HG02759 (cell line): ENCODE results near the gene LAMB1.

ENCODE experiments used
- ATAC-seq: cut with Tn5 transposase; IDR thresholded peaks from one replicate; pipeline ENCODE4 v1.9.1; 2021; ENCODE audit warnings: mild to moderate bottlenecking, moderate library complexity; ENCODE audit not compliant: unreplicated experiment

The LAMB1 gene

GRCh38 chr7:107884066-107884818, 118.7 kb downstream of the LAMB1 start:
- ATAC-seq = no peak

- ATAC-seq = no peak
These were observed 120.2 kb downstream of the LAMB1 start for GRCh38 chr7:107882766-107883165.

- ATAC-seq = peak; percentile 77
These were observed 123.4 kb downstream of the LAMB1 start for GRCh38 chr7:107879400-107880035.

- no peak for ATAC-seq
These were observed 124.3 kb downstream of the LAMB1 start for GRCh38 chr7:107878636-107879035.

- ATAC-seq = no peak
These were observed 125.1 kb downstream of the LAMB1 start for GRCh38 chr7:107877731-107878382.

GRCh38 chr7:107876916-107877315, 126.0 kb downstream of the LAMB1 start:
- ATAC-seq = no peak

GRCh38 chr7:107874605-107875446, 128.1 kb downstream of the LAMB1 start:
- peak; percentile 68 for ATAC-seq

GRCh38 chr7:107874111-107874510, 128.8 kb downstream of the LAMB1 start:
- ATAC-seq = no peak
